Vein endothelial cell (primary cell): ENCODE results near the gene PPP1R3G. TPM values are rescaled to one million over a fixed set of nuclear protein-coding genes. Genes with fewer than 3 reads are reported as not detected.

Experiments
- total RNA-seq: library from RNA; depleted of rRNA; stranded (reverse); fragments of >200 nt; gene quantifications from 2 replicates; pipeline ENCODE4 v1.2.3, GENCODE V29; 2012

Gene PPP1R3G
- total RNA-seq: 0.38 and 0.98 TPM in 2 replicates

GRCh38 chr6:5084781-5085647 is at the start of gene PPP1R3G:
Gene PPP1R3G (plus strand): TSS chr6:5085341. CDS start chr6:5085486, 145 bp downstream.

Other genes with a start within 250 kb of the PPP1R3G start
- 6.9 and 22.4 TPM in 2 replicates for gene RPP40, start 81.3 kb upstream of the PPP1R3G start, total RNA-seq
- gene LYRM4, start 175.6 kb downstream of the PPP1R3G start, total RNA-seq: 19.0 and 21.2 TPM in 2 replicates
- gene FARS2, start 176.2 kb downstream of the PPP1R3G start, total RNA-seq: 27.5 and 31.7 TPM in 2 replicates